HUES64 (cell line): ENCODE results near the gene ZBTB45.
"Not testable (repeated sequence)": the region's sequence is repeated elsewhere in the genome, so short reads cannot be mapped to it uniquely, and the experiment has no call there.

ENCODE experiments used
- H3K27ac ChIP-seq: 2 replicates; pipeline ENCODE4 v1.7.0; 2013; ENCODE audit warnings: low read depth, low read length, inconsistent platforms
- H3K27me3 ChIP-seq: 2 replicates; pipeline ENCODE4 v1.6.1; 2013; ENCODE audit warnings: mild to moderate bottlenecking, low read length; ENCODE audit not compliant: insufficient read depth
- H3K36me3 ChIP-seq: 2 replicates; pipeline ENCODE4 v1.6.1; 2013; ENCODE audit warnings: mild to moderate bottlenecking, low read length; ENCODE audit not compliant: insufficient read depth
- H3K4me1 ChIP-seq: 2 replicates; pipeline ENCODE4 v1.6.1; 2013; ENCODE audit warnings: mild to moderate bottlenecking, low read length, moderate library complexity; ENCODE audit not compliant: insufficient read depth
- H3K4me3 ChIP-seq: 2 replicates; pipeline ENCODE4 v1.5.1; 2013; ENCODE audit warnings: mild to moderate bottlenecking, low read length, moderate library complexity
- H3K9ac ChIP-seq: 2 replicates; pipeline ENCODE4 v1.6.1; 2013; ENCODE audit warnings: mild to moderate bottlenecking, low read depth, low read length
- H3K9me3 ChIP-seq: 2 replicates; pipeline ENCODE4 v1.6.1; 2013; ENCODE audit warnings: low read depth, low read length; ENCODE audit not compliant: insufficient read depth
- WGBS: fragments of 150-250, 120-280 bp; methylation state at CpG from one replicate; pipeline ENCODE4 v1.1.7; 2013; ENCODE audit warnings: missing lambda C conversion rate; 5-methylcytosine and 5-hydroxymethylcytosine counted together

The ZBTB45 gene

GRCh38 chr19:58513213-58513693 lies 6.4 kb downstream of the ZBTB45 start:
- Histone ChIP-seq H3K27ac (peak overlapping the region; percentile 28; the same call in 1 of the 2 replicates), H3K4me1 (peaks cover 5% of the 10 kb centered on the region; the same call in 1 of the 2 replicates), H3K9ac (peak overlapping the region; percentile 56; the same call in 1 of the 2 replicates)

GRCh38 chr19:58511353-58512208 lies 8.0 kb downstream of the ZBTB45 start, which contains the start of gene SLC27A5:
Gene SLC27A5 (minus strand): TSS chr19:58511992. CDS start chr19:58511955, 37 bp downstream.
- H3K27ac ChIP-seq = no peak within 1 kb of the TSS
- 92% methylated on average over 25 of the region's 25 CpGs for WGBS

More at GRCh38 chr19:58513213-58513693, 6.4 kb downstream of the ZBTB45 start:
- Histone ChIP-seq H3K4me3 (no peak overlapping the region), H3K27me3 (no peaks in the 10 kb centered on the region), H3K9me3 (no peaks in the 10 kb centered on the region), H3K36me3 (peaks cover 3% of the 10 kb centered on the region; the same call in 1 of the 2 replicates)
- 94% methylated on average over 10 of the region's 10 CpGs for WGBS

GRCh38 chr19:58510084-58510862 lies 9.3 kb downstream of the ZBTB45 start:
- no peak overlapping the region for H3K9ac ChIP-seq
- WGBS = 88% methylated on average over 8 of the region's 8 CpGs
- H3K27ac ChIP-seq = no peak overlapping the region
- no peak overlapping the region for H3K4me3 ChIP-seq
- no peaks in the 10 kb centered on the region for H3K36me3 ChIP-seq
- no peaks in the 10 kb centered on the region for H3K9me3 ChIP-seq
- H3K27me3 ChIP-seq = no peaks in the 10 kb centered on the region
- H3K4me1 ChIP-seq = no peaks in the 10 kb centered on the region; the same call in 1 of the 2 replicates

More at GRCh38 chr19:58511353-58512208, 8.0 kb downstream of the ZBTB45 start, which contains the start of gene SLC27A5:
- Histone ChIP-seq H3K27me3 (no peaks in the 10 kb centered on the region), H3K9me3 (no peaks in the 10 kb centered on the region), H3K4me3 (no peak within 1 kb of the TSS), H3K4me1 (peaks cover 2% of the 10 kb centered on the region; the same call in 1 of the 2 replicates), H3K36me3 (0 out of 2 replicates have a peak, but pooled peaks cover under 1% of the 10 kb centered on the region), H3K9ac (no peak within 1 kb of the TSS)

GRCh38 chr19:58509731-58510083 lies 9.9 kb downstream of the ZBTB45 start:
- no peak overlapping the region for H3K9ac ChIP-seq
- 93% methylated on average over 11 of the region's 11 CpGs for WGBS

GRCh38 chr19:58507602-58508223 lies 11.9 kb downstream of the ZBTB45 start:
- not testable (repeated sequence) for H3K27me3 ChIP-seq, H3K36me3 ChIP-seq, H3K9ac ChIP-seq, H3K9me3 ChIP-seq, H3K4me3 ChIP-seq, H3K4me1 ChIP-seq, H3K27ac ChIP-seq
- 94% methylated on average over 6 of the region's 8 CpGs for WGBS

More at GRCh38 chr19:58509731-58510083, 9.9 kb downstream of the ZBTB45 start:
- Histone ChIP-seq H3K9me3 (no peaks in the 10 kb centered on the region), H3K27ac (no peak overlapping the region), H3K36me3 (no peaks in the 10 kb centered on the region), H3K4me3 (no peak overlapping the region), H3K27me3 (no peaks in the 10 kb centered on the region), H3K4me1 (no peaks in the 10 kb centered on the region)

GRCh38 chr19:58500242-58500641 lies 19.4 kb downstream of the ZBTB45 start:
- no peak overlapping the region for H3K9ac ChIP-seq
- WGBS = 94% methylated on average over 14 of the region's 14 CpGs

GRCh38 chr19:58499021-58499927 lies 20.3 kb downstream of the ZBTB45 start:
- Histone ChIP-seq H3K27ac (peak overlapping the region; percentile 63), H3K36me3 (no peaks in the 10 kb centered on the region), H3K9ac (peak overlapping the region; percentile 77), H3K4me1 (no peaks in the 10 kb centered on the region), H3K4me3 (peak overlapping the region; percentile 85), H3K9me3 (no peaks in the 10 kb centered on the region), H3K27me3 (no peaks in the 10 kb centered on the region)
- WGBS = under 1% methylated on average over 60 of the region's 60 CpGs

More at GRCh38 chr19:58500242-58500641, 19.4 kb downstream of the ZBTB45 start:
- Histone ChIP-seq H3K27ac (no peak overlapping the region), H3K4me3 (peak overlapping the region; percentile 85), H3K36me3 (no peaks in the 10 kb centered on the region), H3K9me3 (no peaks in the 10 kb centered on the region), H3K4me1 (no peaks in the 10 kb centered on the region), H3K27me3 (no peaks in the 10 kb centered on the region)

GRCh38 chr19:58498316-58499020 lies 21.1 kb downstream of the ZBTB45 start:
- no peaks in the 10 kb centered on the region for H3K9me3 ChIP-seq
- no peak overlapping the region for H3K27ac ChIP-seq
- 55% methylated on average over 22 of the region's 22 CpGs for WGBS
- no peaks in the 10 kb centered on the region for H3K4me1 ChIP-seq
- H3K36me3 ChIP-seq = no peaks in the 10 kb centered on the region
- H3K4me3 ChIP-seq = peak overlapping the region; percentile 78
- peak overlapping the region; percentile 56 for H3K9ac ChIP-seq
- H3K27me3 ChIP-seq = no peaks in the 10 kb centered on the region

- Histone ChIP-seq H3K36me3 (no peaks in the 10 kb centered on the region), H3K27ac (no peak overlapping the region), H3K4me3 (no peak overlapping the region), H3K9me3 (no peaks in the 10 kb centered on the region), H3K9ac (no peak overlapping the region), H3K4me1 (no peaks in the 10 kb centered on the region), H3K27me3 (no peaks in the 10 kb centered on the region)
- 95% methylated on average over 8 of the region's 8 CpGs for WGBS
These were observed 21.9 kb downstream of the ZBTB45 start for GRCh38 chr19:58497634-58498170.
